A549 (cell line): Measurements from ENCODE around the gene ING3. TPM values are rescaled to one million over a fixed set of nuclear protein-coding genes. Genes with fewer than 3 reads are reported as not detected.

Source experiments
- ATAC-seq, 2 experiments: fragments of 200-7000 bp in 1 of 2; fragments of >200 bp in 1 of 2; cut with Nextera tagmentation in 1 of 2; cut with Tn5 transposase in 1 of 2; 3 replicates each; pipeline versions ENCODE4 v1.8.0 to v1.9.1; 2018 to 2020; ENCODE audit warnings: mild to moderate bottlenecking in 1 of 2, moderate library complexity in 1 of 2
- CTCF ChIA-PET: fragments of 300-600 bp; sonication (Branson Sonifier 250); formaldehyde crosslinking; extraction: SDS; loops from one replicate; lab custom pipeline; 2021; ENCODE audit warnings: antibody characterized with exemption, inconsistent platforms; lab: Yijun Ruan, JAX
- POLR2A ChIA-PET: fragments of 350-600 bp; formaldehyde crosslinking; extraction: SDS; loops from one replicate; lab custom pipeline; 2021; ENCODE audit warnings: antibody characterized with exemption, inconsistent platforms; lab: Yijun Ruan, JAX
- DNase-seq, 2 experiments: peaks; one replicate each; pipeline versions ENCODE4 v3.0.0 to v3.0.0-alpha.2; 2011 to 2016; ENCODE audit warnings: low read depth in 1 of 2, low spot score in 1 of 2
- FAIRE-seq: peaks from 2 replicates; lab custom pipeline; 2011; peaks lifted over from hg19 to GRCh38; lab: Jason Lieb, UNC
- H3K27ac ChIP-seq, 2 experiments: fragments of >200 bp; sonication (Bioruptor Twin); formaldehyde crosslinking; 3 replicates each; pipeline ENCODE4 v1.5.1; 2016 to 2017
- H3K4me1 ChIP-seq: fragments of >200 bp; sonication (Bioruptor Twin); formaldehyde crosslinking; 3 replicates; pipeline ENCODE4 v1.6.1; 2016
- H3K4me2 ChIP-seq: fragments of >200 bp; sonication (Bioruptor Twin); formaldehyde crosslinking; 3 replicates; pipeline ENCODE4 v1.6.1; 2016
- H3K4me3 ChIP-seq: fragments of >200 bp; sonication (Bioruptor Twin); formaldehyde crosslinking; 3 replicates; pipeline ENCODE4 v1.5.1; 2016
- H3K9me3 ChIP-seq: fragments of >200 bp; sonication (Bioruptor Twin); formaldehyde crosslinking; 3 replicates; pipeline ENCODE4 v1.6.1; 2016
- CEBPB ChIP-seq, 2 experiments: fragments of >200 bp in 1 of 2; sonication (Bioruptor Twin) in 1 of 2; formaldehyde crosslinking in 1 of 2; IDR thresholded peaks; 2 replicates each; pipeline ENCODE4 v1.6.1; 2012 to 2016
- CTCF ChIP-seq: fragments of >200 bp; sonication (Bioruptor Twin); formaldehyde crosslinking; IDR thresholded peaks from 3 replicates; pipeline ENCODE4 v1.5.1; 2016
- GATA3 ChIP-seq: IDR thresholded peaks from 2 replicates; pipeline ENCODE4 v1.6.1; 2012; ENCODE audit warnings: borderline replicate concordance
- HES2 ChIP-seq: fragments of >200 bp; sonication (Bioruptor Twin); formaldehyde crosslinking; IDR thresholded peaks from 2 replicates; pipeline ENCODE4 v1.6.1; 2016
- HMGXB4 ChIP-seq: fragments of 250-450 bp; sonication (Bioruptor Pico); IDR thresholded peaks from 2 replicates; pipeline ENCODE4 v1.5.0; 2021; ENCODE audit warnings: mild to moderate bottlenecking, moderate library complexity, borderline replicate concordance
- JUN ChIP-seq, 2 experiments: fragments of >200 bp; sonication (Bioruptor Twin); formaldehyde crosslinking; IDR thresholded peaks; 2 replicates in 1 of 2; 3 replicates in 1 of 2; pipeline ENCODE4 v1.6.1; 2016 to 2017
- KDM5A ChIP-seq: fragments of 200-600 bp; sonication (generic); IDR thresholded peaks from 2 replicates; pipeline ENCODE4 v1.6.1; 2016; ENCODE audit warnings: antibody characterized with exemption, mild to moderate bottlenecking
- NFE2L2 ChIP-seq: fragments of 150-350 bp; conservative IDR thresholded peaks from 2 replicates; pipeline ENCODE4 v1.6.1; 2014; ENCODE audit warnings: low read length
- RARB ChIP-seq: fragments of 250-450 bp; sonication (Bioruptor Pico); IDR thresholded peaks from 2 replicates; pipeline ENCODE4 v1.8.0; 2021; ENCODE audit warnings: mild to moderate bottlenecking, moderate library complexity
- SMC3 ChIP-seq: fragments of >200 bp; sonication (Bioruptor Twin); formaldehyde crosslinking; IDR thresholded peaks from 3 replicates; pipeline ENCODE4 v1.6.1; 2018; ENCODE audit warnings: inconsistent platforms
- SREBF2 ChIP-seq: fragments of 450-650 bp; IDR thresholded peaks from 2 replicates; pipeline ENCODE4 v1.6.1; 2014; ENCODE audit warnings: mild to moderate bottlenecking, moderate library complexity
- USF2 ChIP-seq: fragments of 450-650 bp; IDR thresholded peaks from 2 replicates; pipeline ENCODE4 v1.6.1; 2014; ENCODE audit warnings: antibody characterized with exemption
- WGBS: methylation state at CpG from one replicate; pipeline ENCODE4 v1.1.6; 2017; ENCODE audit errors: missing lambda C conversion rate; 5-methylcytosine and 5-hydroxymethylcytosine counted together
- polyA plus RNA-seq, 4 experiments: library from polyadenylated mRNA; depleted of rRNA in 3 of 4; stranded (reverse); fragments of >200 nt; fragmentation: RNase III in 1 of 4; extraction: RNeasy Plus Mini Kit Qiagen cat#74134 plus additional on column Dnase treatment in 1 of 4; gene quantifications; 2 replicates in 3 of 4; 3 replicates in 1 of 4; pipeline ENCODE4 v1.2.3, GENCODE V29; 2011 to 2017
- TF ChIP-seq, protein P1 (sequence below): IDR thresholded peaks from 2 replicates; pipeline ENCODE4 v1.6.1; 2012

Gene ING3
- polyA plus RNA-seq, 2 of the 4 experiments (the other 2 are of a cell fraction) = 5.6 to 11.3 TPM

GRCh38 chr7:121020249-121020988 lies 69.8 kb downstream of the ING3 start:
- H3K4me2 ChIP-seq = no peak overlapping the region
- ATAC-seq = no peak
- CTCF ChIA-PET = no interaction called here

More at GRCh38 chr7:121020249-121020988, 69.8 kb downstream of the ING3 start:
- 61% methylated on average over 1 of the region's 1 CpG for WGBS
- no peak overlapping the region for H3K4me3 ChIP-seq
- H3K27ac ChIP-seq = no peak overlapping the region
- POLR2A ChIA-PET = no interaction called here
- DNase-seq (no peak), FAIRE-seq (no peak)
- H3K9me3 ChIP-seq = no peaks in the 10 kb centered on the region
- no peaks in the 10 kb centered on the region; the same call in 2 of the 3 replicates for H3K4me1 ChIP-seq
- no peak for TF ChIP-seq HMGXB4 (CRISPR knock-in tag)
- no peak for TF ChIP-seq HES2
- TF ChIP-seq NFE2L2 = no peak
- TF ChIP-seq CEBPB (IDR thresholded peaks at IDR 0.05) = no peak
- TF ChIP-seq RARB (CRISPR knock-in tag) = no peak
- no peak for TF ChIP-seq CTCF
- TF ChIP-seq USF2 = no peak
- no peak for TF ChIP-seq JUN (IDR thresholded peaks at IDR 0.05)
- TF ChIP-seq, protein P1, sequence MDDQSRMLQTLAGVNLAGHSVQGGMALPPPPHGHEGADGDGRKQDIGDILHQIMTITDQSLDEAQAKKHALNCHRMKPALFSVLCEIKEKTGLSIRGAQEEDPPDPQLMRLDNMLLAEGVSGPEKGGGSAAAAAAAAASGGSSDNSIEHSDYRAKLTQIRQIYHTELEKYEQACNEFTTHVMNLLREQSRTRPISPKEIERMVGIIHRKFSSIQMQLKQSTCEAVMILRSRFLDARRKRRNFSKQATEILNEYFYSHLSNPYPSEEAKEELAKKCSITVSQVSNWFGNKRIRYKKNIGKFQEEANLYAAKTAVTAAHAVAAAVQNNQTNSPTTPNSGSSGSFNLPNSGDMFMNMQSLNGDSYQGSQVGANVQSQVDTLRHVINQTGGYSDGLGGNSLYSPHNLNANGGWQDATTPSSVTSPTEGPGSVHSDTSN = no peak
- TF ChIP-seq KDM5A = no peak
- no peak for TF ChIP-seq SMC3
- TF ChIP-seq GATA3 = no peak
- no peak for TF ChIP-seq SREBF2
- TF ChIP-seq, all 56 proteins: peak for 0
